ENCODE measurements around the gene LCN2. TPM values are rescaled to one million over a fixed set of nuclear protein-coding genes. Genes with fewer than 3 reads are reported as not detected.
A peak's percentile ranks its signal among the peaks of the same experiment; 100 is the strongest.

The LCN2 gene
- total RNA-seq, 1 experiment from 2014 or later = 153 TPM

- Histone ChIP-seq H3F3A (ENCODE audit: low read length, unreplicated experiment) (no peaks in the 10 kb centered on the region), H3K9me2 (replicated peaks; ENCODE audit: low read length) (no peaks in the 10 kb centered on the region), H3K4me2 (ENCODE audit: low read length) (peak overlapping the region; percentile 85), H3K36me3 (ENCODE audit: low read depth, low read length) (peaks cover 7% of the 10 kb centered on the region), H3K79me2 (ENCODE audit: low read length) (peaks cover 22% of the 10 kb centered on the region), H3K27ac (ENCODE audit: low read length) (no peak overlapping the region), H3K9ac (ENCODE audit: low read length) (peak overlapping the region; percentile 75; the same call in 1 of the 2 replicates), H4K20me1 (ENCODE audit: low read length) (no peaks in the 10 kb centered on the region), H3K9me3 (ENCODE audit: low read length) (no peaks in the 10 kb centered on the region), H3K4me3 (ENCODE audit: low read length) (peak overlapping the region; percentile 77), H3K27me3 (ENCODE audit: low read length) (no peaks in the 10 kb centered on the region), H3K4me1 (ENCODE audit: insufficient read depth, low read length) (peaks cover 19% of the 10 kb centered on the region), H2AFZ (ENCODE audit: low read length) (no peak overlapping the region)
- ATAC-seq (0 out of 2 replicates have a peak, but pooled peaks have one; percentile 2), DNase-seq (no peak)
- no TSS peak for BruUV-seq (replicated peaks)
- CTCF ChIA-PET = no interaction called here
- POLR2A ChIA-PET (ENCODE audit: unreplicated experiment) = interaction anchor here (0.5 kb wide), 1 partner anchor 56 kb away, joined by 3 read pairs; no protein-coding TSS in a partner anchor
- intact Hi-C loops (cut with micrococcal nuclease) = loop anchor here (5.0 kb wide), 1 partner anchor 34 kb away; the partner anchor contains the start of gene PTGES2
- TF ChIP-seq EZH2 (IDR thresholded peaks at IDR 0.05; ENCODE audit: low read length, unreplicated experiment) = no peak
- TF ChIP-seq EZH2phosphoT487 (IDR thresholded peaks at IDR 0.05; ENCODE audit: borderline replicate concordance, low read length) = no peak
- TF ChIP-seq, protein P1, sequence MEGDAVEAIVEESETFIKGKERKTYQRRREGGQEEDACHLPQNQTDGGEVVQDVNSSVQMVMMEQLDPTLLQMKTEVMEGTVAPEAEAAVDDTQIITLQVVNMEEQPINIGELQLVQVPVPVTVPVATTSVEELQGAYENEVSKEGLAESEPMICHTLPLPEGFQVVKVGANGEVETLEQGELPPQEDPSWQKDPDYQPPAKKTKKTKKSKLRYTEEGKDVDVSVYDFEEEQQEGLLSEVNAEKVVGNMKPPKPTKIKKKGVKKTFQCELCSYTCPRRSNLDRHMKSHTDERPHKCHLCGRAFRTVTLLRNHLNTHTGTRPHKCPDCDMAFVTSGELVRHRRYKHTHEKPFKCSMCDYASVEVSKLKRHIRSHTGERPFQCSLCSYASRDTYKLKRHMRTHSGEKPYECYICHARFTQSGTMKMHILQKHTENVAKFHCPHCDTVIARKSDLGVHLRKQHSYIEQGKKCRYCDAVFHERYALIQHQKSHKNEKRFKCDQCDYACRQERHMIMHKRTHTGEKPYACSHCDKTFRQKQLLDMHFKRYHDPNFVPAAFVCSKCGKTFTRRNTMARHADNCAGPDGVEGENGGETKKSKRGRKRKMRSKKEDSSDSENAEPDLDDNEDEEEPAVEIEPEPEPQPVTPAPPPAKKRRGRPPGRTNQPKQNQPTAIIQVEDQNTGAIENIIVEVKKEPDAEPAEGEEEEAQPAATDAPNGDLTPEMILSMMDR (conservative IDR thresholded peaks at IDR 0.05; ENCODE audit: low read depth, low read length) = no peak
These were observed 12.1 kb downstream of the LCN2 start for GRCh38 chr9:128161215-128161902.

DNA sequence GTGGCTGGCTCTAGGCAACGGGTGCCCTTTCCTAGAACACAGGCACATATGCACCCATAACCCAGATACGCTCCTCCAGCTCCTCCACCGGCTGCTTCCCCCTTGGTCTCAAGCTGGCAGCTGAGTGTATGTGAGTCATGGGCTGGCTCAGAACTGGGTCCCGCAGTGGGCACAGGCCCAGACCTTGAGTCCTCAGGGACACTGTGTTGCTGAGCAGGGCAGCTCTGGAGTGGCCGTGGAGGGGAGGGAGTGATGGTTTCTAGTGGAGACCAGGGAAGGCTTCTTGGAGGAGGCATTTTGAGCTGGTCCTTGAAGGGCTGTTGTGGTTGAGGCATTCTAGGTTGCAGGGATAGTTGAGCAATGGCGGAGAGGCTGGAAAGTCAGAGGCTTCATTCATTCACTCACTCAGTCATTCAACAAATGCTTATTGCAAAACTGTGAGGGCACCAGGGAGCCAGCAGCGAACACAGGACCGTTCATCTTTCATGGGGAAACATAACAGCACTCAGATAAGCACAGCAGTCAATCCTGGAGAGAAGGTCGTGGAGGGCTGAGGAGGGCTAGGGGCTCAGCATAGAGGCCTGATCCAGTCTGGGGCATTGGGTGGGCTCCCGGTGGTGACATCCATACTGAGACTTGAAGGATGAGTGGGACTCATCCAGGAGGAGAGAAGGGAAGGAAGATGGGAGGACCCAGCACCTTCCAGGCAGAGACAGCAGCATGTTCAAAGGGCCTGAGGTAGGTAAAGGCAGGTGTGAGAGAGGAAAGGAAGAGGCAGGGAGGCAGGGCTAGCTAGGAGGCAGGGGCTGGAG lies 13.2 kb downstream of the LCN2 start:
- Histone ChIP-seq H3K27ac (ENCODE audit: low read length) (no peak overlapping the region), H3K27me3 (ENCODE audit: low read length) (no peaks in the 10 kb centered on the region), H3K4me1 (ENCODE audit: insufficient read depth, low read length) (peaks cover 19% of the 10 kb centered on the region), H3K9me2 (replicated peaks; ENCODE audit: low read length) (no peaks in the 10 kb centered on the region), H4K20me1 (ENCODE audit: low read length) (no peaks in the 10 kb centered on the region), H3K9me3 (ENCODE audit: low read length) (no peaks in the 10 kb centered on the region), H3K9ac (ENCODE audit: low read length) (no peak overlapping the region), H3K4me2 (ENCODE audit: low read length) (peak overlapping the region; percentile 34; the same call in 1 of the 2 replicates), H2AFZ (ENCODE audit: low read length) (no peak overlapping the region), H3K36me3 (ENCODE audit: low read depth, low read length) (peaks cover 7% of the 10 kb centered on the region), H3F3A (ENCODE audit: low read length, unreplicated experiment) (no peaks in the 10 kb centered on the region), H3K4me3 (ENCODE audit: low read length) (no peak overlapping the region), H3K79me2 (ENCODE audit: low read length) (peaks cover 22% of the 10 kb centered on the region)
- CTCF ChIA-PET = no interaction called here
- BruUV-seq (replicated peaks) = no TSS peak
- intact Hi-C loops (cut with micrococcal nuclease) = loop anchor here (5.0 kb wide), 1 partner anchor 35 kb away; the partner anchor contains the start of gene PTGES2
- DNase-seq (peak; percentile 66), ATAC-seq (peak; percentile 52)
- TF ChIP-seq, protein P1 (conservative IDR thresholded peaks at IDR 0.05; ENCODE audit: low read depth, low read length) = no peak
- no peak for TF ChIP-seq EZH2 (IDR thresholded peaks at IDR 0.05; ENCODE audit: low read length, unreplicated experiment)
- TF ChIP-seq EZH2phosphoT487 (IDR thresholded peaks at IDR 0.05; ENCODE audit: borderline replicate concordance, low read length) = no peak
- POLR2A ChIA-PET (ENCODE audit: unreplicated experiment) = no interaction called here

Measured in PC-3 (cell line).